ENCODE data around the gene SERPINF2.

GRCh38 chr17:1709403-1709951, 33.2 kb upstream of the SERPINF2 start:
- no peak for TF ChIP-seq CTCF (IDR thresholded peaks at IDR 0.05)
- no peak for TF ChIP-seq ZFX (IDR thresholded peaks at IDR 0.05; ENCODE audit: borderline replicate concordance)

Measured in 22Rv1 (cell line).